ENCODE measurements around the gene TNRC18.
A peak's percentile ranks its signal among the peaks of the same experiment; 100 is the strongest.

The TNRC18 gene

GRCh38 chr7:5452937-5453540, 29.4 kb upstream of the TNRC18 start:
- Mint-ChIP-seq H3K27ac (no peak overlapping the region), H3K27me3 (ENCODE audit: low read depth, poor library complexity) (peaks cover 22% of the 10 kb centered on the region), H3K4me1 (peaks cover 25% of the 10 kb centered on the region), H3K4me3 (no peak overlapping the region), H3K36me3 (ENCODE audit: low read depth) (no peaks in the 10 kb centered on the region), H3K9me3 (no peaks in the 10 kb centered on the region)
- TF ChIP-seq, protein P1, sequence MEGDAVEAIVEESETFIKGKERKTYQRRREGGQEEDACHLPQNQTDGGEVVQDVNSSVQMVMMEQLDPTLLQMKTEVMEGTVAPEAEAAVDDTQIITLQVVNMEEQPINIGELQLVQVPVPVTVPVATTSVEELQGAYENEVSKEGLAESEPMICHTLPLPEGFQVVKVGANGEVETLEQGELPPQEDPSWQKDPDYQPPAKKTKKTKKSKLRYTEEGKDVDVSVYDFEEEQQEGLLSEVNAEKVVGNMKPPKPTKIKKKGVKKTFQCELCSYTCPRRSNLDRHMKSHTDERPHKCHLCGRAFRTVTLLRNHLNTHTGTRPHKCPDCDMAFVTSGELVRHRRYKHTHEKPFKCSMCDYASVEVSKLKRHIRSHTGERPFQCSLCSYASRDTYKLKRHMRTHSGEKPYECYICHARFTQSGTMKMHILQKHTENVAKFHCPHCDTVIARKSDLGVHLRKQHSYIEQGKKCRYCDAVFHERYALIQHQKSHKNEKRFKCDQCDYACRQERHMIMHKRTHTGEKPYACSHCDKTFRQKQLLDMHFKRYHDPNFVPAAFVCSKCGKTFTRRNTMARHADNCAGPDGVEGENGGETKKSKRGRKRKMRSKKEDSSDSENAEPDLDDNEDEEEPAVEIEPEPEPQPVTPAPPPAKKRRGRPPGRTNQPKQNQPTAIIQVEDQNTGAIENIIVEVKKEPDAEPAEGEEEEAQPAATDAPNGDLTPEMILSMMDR (IDR thresholded peaks at IDR 0.05) = no peak
- peak; percentile 44 for DNase-seq

- DNase-seq = no peak
- Mint-ChIP-seq H3K4me1 (peaks cover 25% of the 10 kb centered on the region), H3K4me3 (no peak overlapping the region), H3K36me3 (ENCODE audit: low read depth) (no peaks in the 10 kb centered on the region), H3K9me3 (no peaks in the 10 kb centered on the region), H3K27me3 (ENCODE audit: low read depth, poor library complexity) (peaks cover 22% of the 10 kb centered on the region), H3K27ac (no peak overlapping the region)
- TF ChIP-seq, protein P1 (IDR thresholded peaks at IDR 0.05) = no peak
Observed at GRCh38 chr7:5452470-5452899, 28.9 kb upstream of the TNRC18 start.

GRCh38 chr7:5451391-5451790, 27.8 kb upstream of the TNRC18 start:
- Mint-ChIP-seq H3K27me3 (ENCODE audit: low read depth, poor library complexity) (peaks cover 18% of the 10 kb centered on the region), H3K36me3 (ENCODE audit: low read depth) (no peaks in the 10 kb centered on the region), H3K4me1 (peaks cover 28% of the 10 kb centered on the region), H3K9me3 (no peaks in the 10 kb centered on the region), H3K27ac (no peak overlapping the region), H3K4me3 (no peak overlapping the region)
- TF ChIP-seq, protein P1 (IDR thresholded peaks at IDR 0.05) = no peak
- no peak for DNase-seq

GRCh38 chr7:5450549-5451327, 27.1 kb upstream of the TNRC18 start:
- Mint-ChIP-seq H3K9me3 (no peaks in the 10 kb centered on the region), H3K4me3 (no peak overlapping the region), H3K36me3 (ENCODE audit: low read depth) (no peaks in the 10 kb centered on the region), H3K27ac (no peak overlapping the region), H3K27me3 (ENCODE audit: low read depth, poor library complexity) (peaks cover 18% of the 10 kb centered on the region), H3K4me1 (peaks cover 31% of the 10 kb centered on the region)
- DNase-seq = peak; percentile 72
- TF ChIP-seq, protein P1 (IDR thresholded peaks at IDR 0.05) = peak; percentile 51

GRCh38 chr7:5448378-5449037, 24.9 kb upstream of the TNRC18 start:
- TF ChIP-seq, protein P1 (IDR thresholded peaks at IDR 0.05) = no peak
- Mint-ChIP-seq H3K4me1 (peaks cover 35% of the 10 kb centered on the region), H3K9me3 (no peaks in the 10 kb centered on the region), H3K4me3 (no peak overlapping the region), H3K27me3 (ENCODE audit: low read depth, poor library complexity) (peaks cover 9% of the 10 kb centered on the region), H3K27ac (no peak overlapping the region), H3K36me3 (ENCODE audit: low read depth) (peaks cover 6% of the 10 kb centered on the region)
- no peak for DNase-seq

Data from nephron progenitor cell (in vitro differentiated cells).